Measurements from ENCODE around the gene APBB2. TPM values are rescaled to one million over a fixed set of nuclear protein-coding genes. Genes with fewer than 3 reads are reported as not detected.
A peak's percentile ranks its signal among the peaks of the same experiment; 100 is the strongest.
"Not testable (repeated sequence)": the region's sequence is repeated elsewhere in the genome, so short reads cannot be mapped to it uniquely, and the experiment has no call there.

Gene APBB2
- total RNA-seq, 2 donors from 2014 or later: 28.2 to 30.7 TPM

DNA sequence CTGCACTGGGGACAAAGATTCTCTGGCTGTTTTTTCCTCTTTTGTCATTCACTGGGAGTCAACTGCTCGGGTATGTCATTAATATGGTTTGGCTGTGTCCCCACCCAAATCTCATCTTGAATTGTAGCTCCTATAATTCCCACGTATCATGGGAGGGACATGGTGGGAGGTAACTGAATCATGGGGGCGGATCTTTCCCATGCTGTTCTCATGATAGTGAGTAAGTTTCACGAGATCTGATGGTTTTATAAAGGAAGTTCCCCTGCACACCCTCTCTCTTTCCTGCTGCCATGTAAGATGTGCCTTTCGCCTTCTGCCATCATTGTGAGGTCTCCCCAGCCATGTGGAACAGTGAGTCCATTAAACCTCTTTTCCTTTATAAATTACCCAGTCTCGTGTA lies 294.4 kb downstream of the APBB2 start:
- intact Hi-C loops (cut with DNase I, micrococcal nuclease): loop anchor here in 1 of 2 donors (10.0 kb wide), 1 partner anchor 55 kb away; no protein-coding TSS in a partner anchor

DNA sequence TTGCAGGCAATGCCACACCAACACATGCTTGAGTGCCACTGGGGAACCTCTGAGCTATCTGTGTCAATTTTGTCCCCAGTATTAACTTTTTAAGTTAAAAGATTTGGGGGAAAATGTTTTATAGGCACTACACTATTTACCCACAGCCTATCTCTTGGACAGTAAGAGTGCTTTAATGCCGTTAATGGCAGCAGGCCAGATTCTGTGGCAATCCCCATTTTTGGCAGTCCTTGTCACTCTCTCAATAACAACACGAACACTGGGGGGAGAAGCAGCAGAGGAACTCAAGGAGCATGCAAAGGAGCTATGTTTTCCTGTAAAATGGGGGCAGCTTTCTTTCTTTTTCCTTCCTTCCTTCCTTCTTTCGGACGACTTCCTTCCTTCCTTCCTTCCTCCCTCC lies 296.0 kb downstream of the APBB2 start:
- DNase-seq: peak in 1 of 2 donors; percentile 18
- intact Hi-C loops (cut with DNase I, micrococcal nuclease): no loop called here
- no peak for ATAC-seq

More for the DNA sequence above, 294.4 kb downstream of the APBB2 start:
- not testable (repeated sequence) for DNase-seq, ATAC-seq

DNA sequence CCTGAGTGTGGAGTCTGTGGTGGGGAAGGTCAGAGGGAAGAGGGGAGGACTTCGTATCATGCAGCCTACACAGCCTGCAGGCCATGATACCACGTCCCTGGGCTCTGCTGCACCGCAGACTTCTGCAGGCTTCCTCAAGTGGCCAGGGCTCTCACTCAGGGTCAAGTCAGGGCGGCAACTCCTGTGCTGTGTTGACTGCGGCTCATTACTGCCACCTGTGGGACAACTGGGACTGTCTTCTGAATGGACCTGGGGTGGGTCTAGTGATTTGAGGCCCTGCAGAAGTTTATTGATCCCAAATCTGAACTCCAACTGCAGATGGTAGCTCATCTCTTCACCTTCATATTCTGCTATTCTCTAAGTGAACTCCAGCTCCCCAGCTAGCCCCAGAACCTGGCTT lies 297.5 kb downstream of the APBB2 start:
- peak; percentile 78 for ATAC-seq

DNA sequence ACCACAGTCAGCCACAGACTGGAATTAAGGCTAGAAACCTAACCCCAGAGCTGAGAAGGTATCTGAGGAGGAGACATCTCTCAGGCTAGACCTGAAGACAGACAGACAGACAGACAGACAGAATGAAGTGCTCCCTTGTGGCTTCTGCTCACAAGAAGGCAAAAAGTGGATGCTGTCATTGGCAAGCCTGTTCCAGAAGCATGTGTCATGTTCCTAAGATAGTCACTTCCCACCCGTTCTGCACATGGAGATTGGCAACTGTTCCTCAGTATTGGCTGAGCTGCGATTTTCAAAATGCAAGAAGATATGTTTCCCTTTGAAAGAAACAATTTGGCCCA lies 298.2 kb downstream of the APBB2 start:
- intact Hi-C loops (cut with DNase I, micrococcal nuclease): no loop called here
- ATAC-seq (no peak), DNase-seq (no peak)

More for the DNA sequence above, 297.5 kb downstream of the APBB2 start:
- DNase-seq: peak; percentile 31 to 50
- intact Hi-C loops (cut with DNase I, micrococcal nuclease): no loop called here

DNA sequence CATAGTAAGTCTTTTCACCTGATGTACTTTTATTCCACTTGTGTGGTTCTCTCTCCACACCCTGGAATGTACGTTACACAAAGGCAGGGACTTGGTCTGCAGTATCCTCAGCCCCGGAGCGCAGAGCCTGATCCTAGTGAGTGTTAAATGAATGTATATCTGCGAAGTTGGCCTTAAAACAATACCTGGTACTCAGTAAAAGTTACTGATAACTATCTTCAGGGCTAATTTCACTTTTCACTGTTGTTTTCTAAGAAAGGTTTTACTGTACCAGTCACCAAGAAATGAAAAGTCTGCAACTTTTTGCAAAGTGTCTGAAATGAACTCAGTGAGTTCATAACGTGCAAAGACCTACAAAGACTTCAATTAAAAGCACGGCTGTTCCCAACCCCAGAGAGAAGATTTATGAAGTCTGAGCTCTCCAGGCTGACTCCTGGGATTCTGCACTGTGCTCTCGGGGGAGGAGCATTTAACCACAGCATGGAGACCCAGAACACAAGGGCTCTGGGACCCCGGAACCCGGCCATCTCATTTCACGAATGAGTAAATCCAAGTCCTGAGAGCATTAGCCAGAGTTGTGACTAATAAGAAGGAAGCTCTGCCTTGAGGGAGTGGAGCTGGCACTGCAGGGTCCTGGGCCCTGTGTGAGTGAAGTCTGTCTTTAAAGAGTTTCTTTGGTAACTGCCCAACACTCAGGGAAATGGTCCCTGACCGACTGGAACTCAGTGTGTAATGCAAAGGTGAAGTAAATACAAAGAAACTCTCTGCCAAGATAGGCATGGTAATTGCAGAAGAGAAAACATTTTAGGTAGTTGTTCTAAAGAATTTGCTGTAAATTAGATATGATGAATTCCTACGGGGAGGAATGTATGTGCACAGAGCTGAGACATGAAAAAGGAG lies 298.8 kb downstream of the APBB2 start:
- ATAC-seq (no peak), DNase-seq (no peak)
- intact Hi-C loops (cut with DNase I, micrococcal nuclease): no loop called here

DNA sequence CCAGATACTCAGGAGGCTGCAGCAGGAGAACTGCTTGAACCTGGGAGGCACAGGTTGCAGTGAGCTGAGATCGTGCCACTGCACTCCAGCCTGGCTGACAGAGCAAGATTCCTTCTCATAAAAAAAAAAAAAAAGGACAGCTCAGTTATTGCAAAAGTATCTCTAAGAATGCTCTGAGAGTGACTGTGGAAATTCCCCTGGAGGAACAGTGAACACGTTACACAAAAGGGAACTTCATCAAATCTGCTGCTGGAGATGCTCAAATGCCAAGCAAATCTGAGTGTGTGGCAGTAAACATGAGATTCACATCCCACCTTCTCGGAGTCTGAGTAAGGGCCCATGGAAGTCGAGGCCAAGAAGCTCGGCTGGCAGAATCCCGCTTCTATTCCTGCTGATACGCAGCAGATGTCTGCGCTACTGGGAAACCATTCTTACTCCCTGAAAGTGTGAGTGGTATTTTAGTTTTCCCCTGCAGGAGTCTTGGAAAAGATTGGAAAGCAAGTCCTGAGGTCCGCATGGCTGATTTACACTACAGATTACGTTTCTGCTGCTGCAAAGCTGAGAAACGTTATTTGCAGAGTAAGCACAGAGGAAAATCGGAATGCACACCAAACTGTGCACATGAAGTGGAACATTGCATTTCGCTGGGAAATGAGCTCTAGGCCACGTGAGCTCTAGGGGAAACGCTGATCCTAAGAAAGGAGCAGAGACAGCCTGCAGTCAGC lies 301.7 kb downstream of the APBB2 start:
- ATAC-seq: no peak
- DNase-seq: no peak
- intact Hi-C loops (cut with DNase I, micrococcal nuclease): no loop called here

DNA sequence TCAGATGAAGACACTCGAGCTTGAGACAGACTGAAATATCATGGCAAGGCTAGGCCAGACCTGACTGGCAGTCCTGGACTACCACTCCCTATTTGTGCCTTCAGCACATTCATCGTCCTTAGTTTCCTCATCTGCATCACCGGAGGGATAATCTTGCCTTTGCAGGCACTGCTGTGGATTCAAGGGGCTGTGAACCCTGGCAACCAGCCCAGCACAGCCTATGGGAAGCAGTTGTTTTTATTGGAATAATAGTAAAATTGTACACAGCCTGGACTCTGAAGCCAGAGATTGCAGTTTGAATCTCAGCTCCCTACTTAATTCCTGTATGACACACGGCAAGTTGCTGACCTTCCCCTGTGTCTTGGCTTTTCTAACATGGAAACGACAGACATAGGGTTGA lies 303.6 kb downstream of the APBB2 start:
- DNase-seq: no peak
- ATAC-seq: no peak
- intact Hi-C loops (cut with DNase I, micrococcal nuclease): no loop called here

DNA sequence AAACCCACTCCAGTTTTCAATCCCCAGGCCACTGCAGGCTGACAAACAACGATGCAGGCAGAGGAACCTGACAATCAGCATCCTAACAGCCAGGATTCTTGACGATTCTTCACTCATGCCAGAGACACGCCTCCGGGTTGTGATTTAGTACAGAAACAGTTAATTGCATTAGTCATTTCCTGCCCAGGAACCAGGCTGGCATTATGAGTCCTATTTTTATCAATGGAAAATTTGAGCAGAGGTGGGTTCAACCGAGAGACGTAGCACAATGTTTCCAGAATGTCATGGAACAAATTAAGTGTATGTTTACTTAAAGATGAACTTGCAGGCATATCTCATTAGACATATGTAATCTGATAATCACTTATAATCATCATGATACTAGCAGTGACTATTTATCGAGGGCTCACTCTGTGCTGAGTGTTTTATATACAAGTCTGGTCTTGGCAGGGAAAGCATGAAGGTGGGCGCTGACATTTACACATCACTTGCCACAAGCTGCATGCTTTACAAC lies 304.9 kb downstream of the APBB2 start:
- intact Hi-C loops (cut with DNase I, micrococcal nuclease): no loop called here
- DNase-seq (no peak), ATAC-seq (no peak)

DNA sequence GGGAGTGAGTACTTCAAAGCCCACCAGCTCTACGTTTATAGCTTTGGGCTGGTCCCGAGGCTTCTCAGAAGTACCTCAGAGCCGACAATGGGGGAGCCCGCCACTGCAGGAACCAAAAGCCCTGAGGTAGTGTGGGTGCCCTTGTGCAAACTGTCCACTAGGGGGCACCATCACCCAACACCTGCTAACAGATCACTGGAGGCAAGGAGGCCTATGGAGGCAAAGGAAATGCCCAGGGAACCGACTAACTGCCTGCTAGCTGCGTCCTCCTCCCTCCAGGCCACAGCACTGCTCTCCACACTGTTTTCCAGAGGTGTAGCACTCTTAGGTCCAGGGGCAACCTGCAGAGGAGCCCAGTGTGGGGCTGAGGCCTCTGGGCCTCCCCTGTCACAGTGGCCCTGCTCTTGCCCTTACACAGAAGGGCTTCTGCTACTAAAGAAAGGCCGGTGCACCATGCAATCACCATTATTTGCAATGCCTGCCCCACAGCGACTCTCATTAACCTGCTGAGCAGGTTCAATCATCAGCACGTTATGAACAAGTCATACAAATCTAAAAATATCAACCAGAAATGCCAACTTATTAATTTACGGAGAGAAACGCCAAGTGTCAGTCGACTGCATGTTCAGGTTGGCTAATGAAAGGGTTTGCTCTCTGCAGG lies 305.5 kb downstream of the APBB2 start:
- intact Hi-C loops (cut with DNase I, micrococcal nuclease): no loop called here
- DNase-seq: peak; percentile 70 to 71
- peak; percentile 89 for ATAC-seq

DNA sequence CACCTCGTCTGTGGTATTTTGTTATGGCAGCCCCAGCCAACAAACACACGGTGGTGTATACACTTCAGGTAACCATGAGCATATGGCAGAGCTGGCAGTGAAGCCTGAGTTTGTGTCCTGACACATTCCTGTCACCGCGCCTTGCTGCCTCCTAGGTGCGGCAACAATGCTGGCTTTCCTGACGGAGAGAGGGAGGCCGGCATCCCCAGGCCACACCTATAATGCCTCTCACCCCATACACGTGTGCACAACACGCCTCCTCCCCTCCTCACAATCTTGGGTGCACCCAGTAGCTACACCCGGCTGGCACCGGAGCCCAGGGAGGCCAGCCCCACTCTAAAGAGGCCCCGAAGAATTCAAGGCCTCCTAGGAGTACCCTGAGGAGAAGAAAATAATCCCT lies 306.0 kb downstream of the APBB2 start:
- intact Hi-C loops (cut with DNase I, micrococcal nuclease): no loop called here
- peak; percentile 53 to 69 for DNase-seq
- ATAC-seq: peak; percentile 92

DNA sequence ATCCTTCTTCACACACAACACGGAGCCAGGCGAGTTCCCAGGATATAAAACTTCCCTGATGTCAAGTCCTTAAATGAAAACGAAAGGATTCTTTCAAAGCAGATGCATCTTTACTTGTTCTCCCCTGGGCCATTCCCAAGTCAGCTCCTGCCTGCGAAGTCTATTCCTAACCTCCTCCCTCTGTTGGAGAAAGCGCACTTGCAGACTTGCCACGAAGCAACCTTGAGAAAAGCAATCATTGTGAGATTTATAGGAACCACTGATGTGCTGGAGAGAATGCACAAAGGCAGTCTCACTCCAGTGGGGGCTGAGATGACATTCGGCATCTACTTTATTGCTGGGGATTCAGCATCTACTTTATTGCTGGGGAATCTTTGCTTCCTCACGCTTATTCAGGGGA lies 308.9 kb downstream of the APBB2 start:
- ATAC-seq (no peak), DNase-seq (no peak)
- intact Hi-C loops (cut with DNase I, micrococcal nuclease): no loop called here

DNA sequence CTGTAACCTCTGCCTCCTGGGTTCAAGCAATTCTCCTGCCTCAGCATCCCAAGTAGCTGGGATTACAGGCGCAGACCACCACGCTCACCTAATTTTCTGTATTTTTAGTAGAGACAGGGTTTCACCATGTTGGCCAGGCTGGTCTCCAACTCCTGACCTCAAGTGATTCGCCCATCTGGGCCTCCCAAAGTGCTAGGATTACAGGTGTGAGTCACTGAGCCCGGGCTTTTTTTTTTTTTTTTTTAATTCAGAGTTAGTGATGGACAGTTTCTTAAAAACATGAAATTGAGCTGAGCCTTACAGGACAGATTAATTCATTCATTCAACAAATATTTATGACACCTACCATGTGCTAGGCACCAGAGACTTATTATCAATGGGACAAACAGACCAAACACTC lies 313.8 kb downstream of the APBB2 start:
- DNase-seq; ATAC-seq; intact Hi-C loops (cut with DNase I, micrococcal nuclease): not testable (repeated sequence)

DNA sequence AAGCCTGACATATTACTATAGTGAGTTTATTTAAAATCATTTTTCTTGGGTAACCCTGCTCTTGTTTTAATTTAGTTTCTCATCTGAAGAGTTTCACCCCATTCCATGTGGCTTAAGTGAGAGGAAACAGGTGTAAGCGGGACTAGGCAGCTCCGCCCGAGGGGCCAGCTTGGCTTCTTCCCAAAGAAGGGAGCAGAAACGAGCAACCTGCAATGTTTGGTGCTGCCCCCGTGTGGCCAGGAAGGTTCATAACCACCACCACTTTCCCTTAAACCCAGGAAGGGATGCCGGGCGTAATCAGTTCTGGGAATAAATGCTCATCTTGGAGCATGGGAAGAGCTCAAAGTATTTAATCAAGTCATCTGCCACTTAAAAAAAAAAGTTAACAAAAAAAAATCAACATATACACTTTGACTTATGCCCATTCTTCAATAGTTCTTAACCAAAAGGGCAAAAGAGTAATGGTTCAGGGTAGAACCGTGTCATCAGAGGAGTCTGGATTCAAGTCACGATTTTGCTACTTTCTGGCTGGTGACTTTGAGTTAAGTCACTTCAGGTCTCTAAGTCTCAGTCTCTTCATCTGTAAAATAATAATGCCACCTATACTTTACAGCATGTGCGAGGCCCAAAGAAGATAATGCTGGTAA lies 316.7 kb downstream of the APBB2 start:
- ATAC-seq (peak; percentile 73), DNase-seq (peak; percentile 57 to 69)
- intact Hi-C loops (cut with DNase I, micrococcal nuclease): loop anchor here in 1 of 2 donors (10.0 kb wide), 1 partner anchor 163 kb away; no protein-coding TSS in a partner anchor

DNA sequence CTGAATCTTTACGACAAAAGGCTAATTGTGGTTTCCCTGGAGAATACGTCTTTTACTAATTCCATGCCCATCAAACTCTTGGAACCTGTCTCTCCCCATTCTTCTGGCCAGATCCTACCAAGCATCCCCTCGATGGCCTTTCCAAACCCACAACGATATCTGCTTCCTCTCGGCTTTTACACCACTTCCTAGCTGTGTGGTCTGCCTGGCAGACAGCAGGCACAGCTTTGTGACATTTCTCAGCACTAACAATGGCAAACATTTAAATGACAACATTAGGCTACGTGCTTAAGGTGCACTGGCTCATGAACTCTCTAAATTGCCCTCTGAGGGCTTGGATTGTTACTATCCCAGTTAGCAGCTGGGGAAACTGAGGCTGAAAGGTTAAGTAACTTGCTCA lies 323.6 kb downstream of the APBB2 start:
- DNase-seq (no peak), ATAC-seq (no peak)
- intact Hi-C loops (cut with DNase I, micrococcal nuclease): loop anchor here in 1 of 2 donors (10.0 kb wide), 1 partner anchor 156 kb away; no protein-coding TSS in a partner anchor

DNA sequence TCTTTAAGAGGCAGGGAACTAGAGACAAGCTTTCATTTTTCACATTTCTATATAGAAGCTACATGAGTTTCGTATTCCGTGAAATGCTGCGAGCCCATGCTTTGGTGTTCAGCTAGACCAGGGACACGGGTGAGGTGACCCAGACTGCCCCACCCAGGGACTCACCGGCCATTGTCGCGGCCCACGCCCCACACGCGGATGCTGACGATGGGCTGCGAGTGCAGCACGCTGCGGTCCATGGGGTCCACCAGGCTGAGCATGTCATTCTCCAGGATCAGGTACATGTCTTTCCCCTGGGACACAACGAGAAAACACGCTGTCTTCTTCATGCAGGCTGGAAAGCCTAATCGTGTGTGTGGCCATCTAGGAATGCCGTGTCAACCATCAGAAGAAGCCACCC lies 324.1 kb downstream of the APBB2 start:
- no peak for ATAC-seq

DNA sequence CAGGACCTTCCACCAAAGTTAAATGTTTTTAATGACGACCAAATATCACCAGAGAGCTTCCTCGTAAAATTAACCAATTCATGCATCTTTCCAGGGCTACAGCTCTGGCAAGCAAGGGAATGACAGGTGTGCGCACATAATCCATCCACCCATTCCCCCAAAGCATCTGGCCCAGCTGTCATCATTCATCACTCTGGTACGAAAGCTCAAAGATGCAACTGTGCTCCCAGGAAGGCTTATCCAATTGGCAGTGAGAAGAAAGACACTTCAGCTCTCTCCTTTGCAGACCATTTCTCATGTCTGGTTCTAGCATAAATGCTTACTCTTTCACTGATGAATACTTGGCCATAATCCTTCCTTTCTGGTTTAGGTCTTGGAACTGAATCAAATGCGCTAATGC lies 325.4 kb downstream of the APBB2 start:
- no peak for ATAC-seq
- DNase-seq: no peak
- intact Hi-C loops (cut with DNase I, micrococcal nuclease): no loop called here

More for the DNA sequence above, 324.1 kb downstream of the APBB2 start:
- intact Hi-C loops (cut with DNase I, micrococcal nuclease): loop anchor here in 1 of 2 donors (10.0 kb wide), 1 partner anchor 155 kb away; no protein-coding TSS in a partner anchor
- DNase-seq: no peak

DNA sequence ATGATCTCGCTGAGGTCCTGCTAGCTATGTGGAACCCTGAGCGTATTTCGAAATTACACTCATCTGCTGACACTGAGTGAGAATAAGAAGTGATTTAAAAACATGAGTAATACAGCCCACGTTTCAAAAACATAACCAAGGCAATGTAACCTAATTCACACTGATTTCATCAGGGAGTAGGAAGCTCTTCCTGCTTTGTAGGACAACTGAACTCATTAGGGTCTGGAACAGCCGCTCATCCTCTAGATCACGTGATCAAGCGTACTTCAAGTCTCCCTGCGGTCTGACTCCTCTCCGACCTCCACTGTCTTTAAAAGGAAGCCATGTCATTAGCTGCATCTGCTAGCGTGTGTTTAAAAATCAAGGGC lies 326.6 kb downstream of the APBB2 start:
- DNase-seq (no peak), ATAC-seq (no peak)
- intact Hi-C loops (cut with DNase I, micrococcal nuclease): no loop called here

DNA sequence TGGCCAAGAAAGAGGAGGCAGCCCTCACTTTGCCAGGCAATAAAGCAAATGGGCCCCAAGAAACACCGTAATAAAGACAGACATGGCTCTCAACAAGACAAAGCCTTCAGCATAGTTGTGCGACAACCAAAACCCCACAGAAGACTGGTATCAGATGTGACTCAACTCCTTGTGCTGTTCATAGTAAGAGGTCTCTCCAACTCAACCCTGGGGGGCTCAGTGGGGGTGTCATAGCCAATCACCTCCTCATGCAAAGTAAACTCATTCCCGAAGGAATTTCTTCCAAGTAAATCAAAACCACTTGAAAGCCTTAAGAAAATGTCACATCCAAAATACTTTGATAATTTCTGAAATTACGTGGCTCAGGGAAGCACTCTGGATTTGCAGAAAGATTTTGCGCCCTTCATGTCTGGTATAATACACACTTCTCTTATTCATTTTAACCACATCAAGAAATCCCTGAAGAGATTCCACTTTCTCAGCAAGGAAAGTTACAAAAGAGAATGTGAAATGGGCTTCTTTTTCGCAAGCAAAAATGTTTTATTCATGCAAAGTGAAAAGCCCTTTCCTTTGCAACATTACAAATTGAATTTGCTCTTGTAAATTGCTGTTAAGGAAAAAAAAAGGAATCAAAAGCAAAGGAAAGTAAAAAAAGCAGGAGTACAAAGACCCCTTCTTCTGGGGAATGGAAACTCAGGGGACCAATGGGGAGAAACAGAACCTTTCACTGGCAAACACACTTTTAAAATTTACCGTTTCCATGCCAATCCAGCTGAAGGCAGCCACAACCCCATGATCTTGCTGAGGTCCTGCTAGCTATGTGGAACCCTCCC lies 327.2 kb downstream of the APBB2 start:
- intact Hi-C loops (cut with DNase I, micrococcal nuclease): no loop called here
- DNase-seq: no peak
- no peak for ATAC-seq

All from left colon (tissue), 2 donors.